BE2C (cell line): Measurements from ENCODE around the gene PTPN20.

Source experiments
- DNase-seq: peaks from one replicate; pipeline ENCODE4 v3.0.0-alpha.2; 2020
- H3K27me3 ChIP-seq: fragments of 250-450 bp; sonication (Bioruptor Pico); 2 replicates; pipeline ENCODE4 v1.5.1; 2020; ENCODE audit warnings: mild to moderate bottlenecking
- H3K36me3 ChIP-seq: fragments of 250-450 bp; sonication (Bioruptor Pico); 2 replicates; pipeline ENCODE4 v1.5.1; 2020; ENCODE audit warnings: mild to moderate bottlenecking
- H3K4me1 ChIP-seq: fragments of 250-450 bp; sonication (Bioruptor Pico); 2 replicates; pipeline ENCODE4 v1.5.1; 2020
- H3K4me3 ChIP-seq: 2 replicates; pipeline ENCODE4 v1.5.1; 2011; ENCODE audit warnings: low read depth, low read length
- H3K9me3 ChIP-seq: fragments of 250-450 bp; sonication (Bioruptor Pico); 2 replicates; pipeline ENCODE4 v1.5.1; 2020
- TF ChIP-seq, protein P1 (sequence below): IDR thresholded peaks from 2 replicates; pipeline ENCODE4 v1.5.1; 2012; ENCODE audit warnings: mild to moderate bottlenecking, low read depth, low read length

Gene PTPN20

DNA sequence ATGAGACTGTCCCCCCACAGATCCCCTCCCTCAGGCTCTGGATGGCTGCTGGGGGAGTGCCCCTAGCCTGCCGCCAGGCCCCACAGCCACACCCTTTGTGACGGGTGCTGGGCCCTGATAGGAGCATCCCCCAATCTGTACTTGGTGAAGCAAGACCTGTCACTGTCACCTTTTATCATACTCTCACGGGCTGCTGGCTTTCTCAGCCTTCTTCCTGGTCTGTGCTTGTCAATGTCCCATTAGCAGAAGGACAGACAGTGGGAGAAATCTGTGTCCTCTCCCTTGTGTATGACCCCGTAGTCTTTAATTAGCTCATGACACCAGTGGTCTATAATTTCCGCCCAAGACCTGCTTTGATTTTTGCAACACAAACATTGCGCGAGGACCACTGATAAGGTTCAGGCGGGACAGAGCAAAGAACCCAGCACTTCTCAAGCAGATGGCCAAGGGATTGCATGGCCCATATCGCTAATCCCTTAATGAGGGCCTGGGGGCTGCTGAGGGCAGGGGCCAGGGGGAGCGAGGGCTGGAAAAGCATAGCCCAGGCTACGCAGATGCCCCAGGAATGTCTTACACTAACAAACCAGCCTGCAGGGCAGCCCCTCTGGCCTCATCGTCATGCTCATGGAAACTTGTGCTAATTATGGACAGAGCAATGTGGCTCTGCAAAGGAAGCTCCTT lies 127.8 kb downstream of the PTPN20 start:
- peaks cover 49% of the 10 kb centered on the region for H3K4me1 ChIP-seq
- no peaks in the 10 kb centered on the region for H3K9me3 ChIP-seq
- H3K36me3 ChIP-seq = no peaks in the 10 kb centered on the region
- TF ChIP-seq, protein P1, sequence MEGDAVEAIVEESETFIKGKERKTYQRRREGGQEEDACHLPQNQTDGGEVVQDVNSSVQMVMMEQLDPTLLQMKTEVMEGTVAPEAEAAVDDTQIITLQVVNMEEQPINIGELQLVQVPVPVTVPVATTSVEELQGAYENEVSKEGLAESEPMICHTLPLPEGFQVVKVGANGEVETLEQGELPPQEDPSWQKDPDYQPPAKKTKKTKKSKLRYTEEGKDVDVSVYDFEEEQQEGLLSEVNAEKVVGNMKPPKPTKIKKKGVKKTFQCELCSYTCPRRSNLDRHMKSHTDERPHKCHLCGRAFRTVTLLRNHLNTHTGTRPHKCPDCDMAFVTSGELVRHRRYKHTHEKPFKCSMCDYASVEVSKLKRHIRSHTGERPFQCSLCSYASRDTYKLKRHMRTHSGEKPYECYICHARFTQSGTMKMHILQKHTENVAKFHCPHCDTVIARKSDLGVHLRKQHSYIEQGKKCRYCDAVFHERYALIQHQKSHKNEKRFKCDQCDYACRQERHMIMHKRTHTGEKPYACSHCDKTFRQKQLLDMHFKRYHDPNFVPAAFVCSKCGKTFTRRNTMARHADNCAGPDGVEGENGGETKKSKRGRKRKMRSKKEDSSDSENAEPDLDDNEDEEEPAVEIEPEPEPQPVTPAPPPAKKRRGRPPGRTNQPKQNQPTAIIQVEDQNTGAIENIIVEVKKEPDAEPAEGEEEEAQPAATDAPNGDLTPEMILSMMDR = no peak
- H3K27me3 ChIP-seq = no peaks in the 10 kb centered on the region
- H3K4me3 ChIP-seq = no peak overlapping the region
- peak; percentile 61 for DNase-seq

GRCh38 chr10:47039562-47039913 lies 128.3 kb downstream of the PTPN20 start:
- no peaks in the 10 kb centered on the region for H3K27me3 ChIP-seq
- H3K9me3 ChIP-seq = no peaks in the 10 kb centered on the region
- TF ChIP-seq, protein P1 = no peak
- peaks cover 50% of the 10 kb centered on the region for H3K4me1 ChIP-seq
- no peaks in the 10 kb centered on the region for H3K36me3 ChIP-seq
- no peak overlapping the region for H3K4me3 ChIP-seq
- DNase-seq = no peak

DNA sequence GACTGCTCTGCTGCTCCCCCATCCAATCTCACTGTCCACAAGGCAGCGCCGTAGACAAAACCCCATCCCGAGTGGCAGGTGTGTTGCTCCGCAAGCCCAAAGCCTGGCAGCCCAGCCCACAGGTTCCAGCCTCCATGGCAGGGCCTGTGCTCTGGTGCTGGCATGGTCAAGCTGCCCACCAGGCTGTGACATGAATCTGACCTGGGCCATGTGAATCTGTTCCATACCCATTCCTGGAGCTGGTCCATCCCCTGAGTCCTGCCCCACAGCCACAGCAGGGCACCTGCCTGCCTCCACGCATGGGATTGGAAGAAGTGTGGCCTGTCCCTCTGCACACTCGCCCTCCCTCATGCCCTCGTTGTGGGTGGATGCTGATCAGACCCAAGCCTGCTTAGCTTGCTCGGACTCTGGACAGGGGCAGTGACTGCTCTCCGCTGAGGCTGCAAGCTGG lies 128.8 kb downstream of the PTPN20 start:
- DNase-seq = no peak
- Histone ChIP-seq H3K27me3 (no peaks in the 10 kb centered on the region), H3K9me3 (no peaks in the 10 kb centered on the region), H3K4me3 (no peak overlapping the region), H3K4me1 (peaks cover 49% of the 10 kb centered on the region), H3K36me3 (no peaks in the 10 kb centered on the region)
- TF ChIP-seq, protein P1 = no peak

- DNase-seq = no peak
- TF ChIP-seq, protein P1 = no peak
- Histone ChIP-seq H3K9me3 (no peaks in the 10 kb centered on the region), H3K27me3 (no peaks in the 10 kb centered on the region), H3K36me3 (no peaks in the 10 kb centered on the region), H3K4me1 (peaks cover 43% of the 10 kb centered on the region), H3K4me3 (no peak overlapping the region)
Observed at GRCh38 chr10:47040681-47041080, 129.5 kb downstream of the PTPN20 start.

DNA sequence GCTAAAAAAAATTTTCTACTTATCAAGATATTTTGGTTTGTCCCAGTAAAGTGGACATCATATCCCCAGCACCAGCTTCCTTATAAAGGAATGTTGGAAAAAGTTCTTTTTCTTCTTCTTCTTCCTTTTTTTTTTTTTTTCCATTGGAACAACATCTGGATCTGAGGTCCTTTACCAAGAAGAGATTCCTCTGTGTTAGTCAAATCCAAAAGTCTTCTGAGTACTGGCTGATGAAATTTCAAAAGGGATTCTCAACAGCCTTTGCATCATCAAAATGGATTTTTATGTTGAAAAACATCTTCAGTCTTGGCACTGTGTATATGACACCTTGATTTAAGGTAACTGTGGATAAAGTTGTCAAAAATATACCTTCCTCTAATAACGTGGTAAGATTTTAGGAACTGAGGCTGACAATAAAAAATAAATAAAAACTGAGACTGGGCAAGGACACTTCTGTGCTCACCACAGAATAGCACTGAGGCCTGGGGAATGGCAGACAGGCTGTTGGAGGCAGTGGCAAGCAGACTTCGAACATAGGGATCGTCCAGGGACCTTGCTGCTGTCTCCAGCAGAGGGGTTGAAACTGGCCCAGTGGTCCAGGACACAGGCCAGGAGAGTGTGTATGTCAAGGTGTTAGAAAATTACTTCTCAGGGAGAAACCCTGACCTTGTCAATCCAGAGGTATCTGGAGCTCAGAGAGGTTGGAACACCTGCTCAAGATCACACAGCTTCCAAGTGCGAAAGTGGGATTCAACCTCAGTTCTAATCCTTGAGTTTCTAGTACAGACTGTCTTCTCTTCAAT lies 130.4 kb downstream of the PTPN20 start:
- Histone ChIP-seq H3K36me3 (no peaks in the 10 kb centered on the region), H3K4me1 (peaks cover 43% of the 10 kb centered on the region), H3K27me3 (no peaks in the 10 kb centered on the region), H3K4me3 (no peak overlapping the region), H3K9me3 (no peaks in the 10 kb centered on the region)
- TF ChIP-seq, protein P1 = no peak
- DNase-seq = no peak

- TF ChIP-seq, protein P1 = no peak
- no peaks in the 10 kb centered on the region for H3K27me3 ChIP-seq
- no peaks in the 10 kb centered on the region for H3K36me3 ChIP-seq
- H3K4me3 ChIP-seq = no peak overlapping the region
- DNase-seq = no peak
- no peaks in the 10 kb centered on the region for H3K9me3 ChIP-seq
- H3K4me1 ChIP-seq = peaks cover 43% of the 10 kb centered on the region
Observed at GRCh38 chr10:47042199-47042473, 130.9 kb downstream of the PTPN20 start.
